Stimulated activated CD8-positive, alpha-beta memory T cell treated with anti-CD3 and anti-CD28 coated beads, Interleukin-15, amount 100 ng/mL, for 24 hours (primary cell): ENCODE results near the gene PRKAG3.
A peak's percentile ranks its signal among the peaks of the same experiment; 100 is the strongest.
"Not testable (repeated sequence)": the region's sequence is repeated elsewhere in the genome, so short reads cannot be mapped to it uniquely, and the experiment has no call there.

Source experiments
- DNase-seq: peaks from one replicate; pipeline ENCODE4 v3.0.0-alpha.2; 2020; ENCODE audit warnings: low read depth

The PRKAG3 gene

DNA sequence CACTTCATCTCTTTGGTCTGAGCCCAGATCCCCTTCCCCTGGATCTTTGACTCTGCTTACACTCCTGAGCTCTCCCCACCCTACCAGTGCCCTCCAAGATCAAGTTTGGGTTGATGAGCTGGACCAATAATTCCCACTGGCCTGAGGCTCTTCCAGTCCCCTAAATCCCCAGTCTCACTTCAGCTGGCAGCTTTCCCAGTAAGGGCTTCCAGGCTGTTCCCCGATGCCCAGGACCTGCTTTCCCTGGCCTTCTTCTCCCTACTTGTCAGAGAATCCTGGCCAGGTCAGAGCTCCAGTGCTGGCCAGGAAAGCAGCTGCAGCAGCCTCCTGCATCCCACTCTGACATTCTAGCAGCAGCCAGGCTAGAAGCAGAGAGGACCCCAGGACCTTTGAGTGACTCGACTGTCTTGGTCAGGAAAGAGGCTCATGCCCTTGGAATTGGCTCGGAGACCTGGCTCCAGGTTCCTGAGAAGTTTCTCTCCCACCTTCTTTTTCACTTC is 31.5 kb upstream of the PRKAG3 start:
- no peak for DNase-seq

DNA sequence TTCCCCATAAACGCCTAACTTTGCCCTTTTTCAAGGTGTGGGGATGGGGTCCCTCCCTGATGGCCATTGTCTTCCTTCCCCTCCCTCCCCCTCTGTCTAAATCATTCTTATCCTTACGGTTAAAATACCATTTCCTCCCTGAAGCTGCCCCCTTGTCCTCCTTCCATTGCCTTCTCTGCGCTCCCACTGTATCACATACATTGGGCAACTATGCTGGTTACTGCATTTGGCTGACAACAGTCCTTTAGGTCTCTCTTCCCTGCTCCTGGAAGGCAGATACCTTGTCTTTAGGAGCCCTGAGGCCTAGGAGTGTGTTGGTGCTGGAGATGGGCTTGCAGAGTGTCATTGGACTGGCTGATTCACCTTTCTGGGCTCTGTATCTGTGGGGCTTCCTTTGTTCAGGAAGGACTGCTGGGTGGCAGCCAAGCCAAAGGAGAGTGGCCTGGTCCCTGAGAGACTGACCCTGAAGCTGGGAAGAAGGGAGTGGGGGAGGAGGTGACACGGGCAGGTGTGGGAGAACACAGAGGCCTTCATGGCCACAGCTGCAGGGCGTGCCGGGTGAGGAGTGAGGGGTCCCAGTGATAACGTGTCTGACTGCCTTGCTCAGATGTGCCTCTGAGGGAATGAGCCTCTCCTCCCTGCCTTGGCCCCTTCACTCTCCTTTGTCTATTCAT is 30.2 kb upstream of the PRKAG3 start:
- no peak for DNase-seq

DNA sequence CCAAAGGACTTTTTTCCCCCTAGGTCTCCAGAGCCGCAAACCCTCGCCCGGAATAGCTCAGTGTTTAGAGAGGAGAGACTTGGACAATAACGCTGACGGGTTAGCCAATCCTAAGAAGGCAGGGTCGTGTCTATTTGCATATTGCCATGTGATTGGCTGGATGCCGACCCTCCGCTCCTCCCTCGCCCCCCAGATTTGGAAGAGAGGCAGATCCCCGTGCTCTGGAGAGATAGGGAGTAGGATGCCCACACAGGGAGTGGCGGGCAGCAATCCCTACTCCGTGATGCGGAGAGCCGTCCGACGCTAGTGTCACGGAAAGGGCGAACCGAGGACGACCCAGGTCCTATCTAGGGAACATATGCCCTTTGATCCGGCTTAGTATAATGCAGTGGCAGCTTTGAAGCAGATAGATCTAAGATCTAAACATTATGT is 29.4 kb upstream of the PRKAG3 start:
- DNase-seq = no peak

DNA sequence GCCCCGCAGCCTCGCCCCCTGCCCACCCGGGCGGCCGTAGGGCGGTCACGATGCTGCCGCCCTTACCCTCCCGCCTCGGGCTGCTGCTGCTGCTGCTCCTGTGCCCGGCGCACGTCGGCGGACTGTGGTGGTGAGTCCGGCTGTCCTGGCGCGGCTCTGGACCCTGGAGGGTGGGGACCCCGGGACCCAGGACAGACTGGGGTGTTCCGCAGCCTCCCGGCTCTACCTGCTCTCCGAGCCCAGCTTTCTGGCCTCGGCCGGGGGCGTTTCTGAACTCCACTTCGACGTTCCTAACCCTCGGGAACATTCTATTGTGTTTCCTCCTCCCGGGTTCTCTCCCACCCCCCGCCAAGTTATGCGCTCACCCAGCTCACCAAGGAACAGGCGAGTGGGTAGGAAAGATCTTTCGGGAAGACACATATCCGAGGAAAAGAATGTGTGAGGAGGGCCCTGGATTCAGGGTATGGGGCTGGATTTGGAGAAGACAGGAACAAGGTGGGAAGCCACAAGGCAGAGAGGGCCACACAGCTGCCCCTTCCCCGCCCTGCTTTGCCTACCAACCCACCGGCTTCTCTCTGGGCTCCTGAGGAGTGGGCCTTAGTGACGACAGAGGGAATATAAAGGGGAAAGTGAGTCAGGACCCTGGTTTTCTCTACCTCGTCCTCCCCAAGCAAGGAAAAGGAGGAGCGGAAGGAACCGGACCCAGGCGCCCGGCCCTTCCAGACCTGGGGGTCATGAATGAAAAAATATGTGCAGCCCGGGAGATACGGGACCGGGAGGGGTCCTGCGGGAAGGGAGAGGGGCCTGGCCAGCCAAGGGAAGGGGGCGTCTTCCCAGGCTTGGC is 28.6 kb upstream of the PRKAG3 start:
- no peak for DNase-seq

DNA sequence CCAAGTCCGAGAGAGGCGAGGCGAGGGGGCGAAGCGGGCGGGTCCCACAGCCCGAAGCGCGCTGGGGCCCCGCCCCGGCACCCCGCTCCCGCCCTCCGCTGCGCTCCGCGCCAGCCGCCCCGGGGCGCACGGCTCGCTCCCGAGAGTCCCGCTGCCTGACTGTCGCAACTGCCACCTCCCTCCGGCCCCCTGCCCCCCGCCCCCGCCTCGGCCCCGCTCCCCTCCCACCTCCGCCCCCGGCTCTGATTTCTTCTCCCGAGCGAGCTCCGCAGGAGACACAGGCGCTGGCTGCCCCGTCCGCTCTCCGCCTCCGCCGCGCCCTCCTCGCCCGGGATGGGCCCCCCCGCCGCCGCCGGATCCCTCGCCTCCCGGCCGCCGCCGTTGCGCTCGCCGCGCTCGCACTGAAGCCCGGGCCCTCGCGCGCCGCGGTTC is 28.0 kb upstream of the PRKAG3 start, which contains the start of gene WNT6:
Gene WNT6, plus strand, starts transcription at position 250 of the 432 bp plus-strand sequence. CDS start 233 bp downstream, outside the sequence.
- no peak for DNase-seq

DNA sequence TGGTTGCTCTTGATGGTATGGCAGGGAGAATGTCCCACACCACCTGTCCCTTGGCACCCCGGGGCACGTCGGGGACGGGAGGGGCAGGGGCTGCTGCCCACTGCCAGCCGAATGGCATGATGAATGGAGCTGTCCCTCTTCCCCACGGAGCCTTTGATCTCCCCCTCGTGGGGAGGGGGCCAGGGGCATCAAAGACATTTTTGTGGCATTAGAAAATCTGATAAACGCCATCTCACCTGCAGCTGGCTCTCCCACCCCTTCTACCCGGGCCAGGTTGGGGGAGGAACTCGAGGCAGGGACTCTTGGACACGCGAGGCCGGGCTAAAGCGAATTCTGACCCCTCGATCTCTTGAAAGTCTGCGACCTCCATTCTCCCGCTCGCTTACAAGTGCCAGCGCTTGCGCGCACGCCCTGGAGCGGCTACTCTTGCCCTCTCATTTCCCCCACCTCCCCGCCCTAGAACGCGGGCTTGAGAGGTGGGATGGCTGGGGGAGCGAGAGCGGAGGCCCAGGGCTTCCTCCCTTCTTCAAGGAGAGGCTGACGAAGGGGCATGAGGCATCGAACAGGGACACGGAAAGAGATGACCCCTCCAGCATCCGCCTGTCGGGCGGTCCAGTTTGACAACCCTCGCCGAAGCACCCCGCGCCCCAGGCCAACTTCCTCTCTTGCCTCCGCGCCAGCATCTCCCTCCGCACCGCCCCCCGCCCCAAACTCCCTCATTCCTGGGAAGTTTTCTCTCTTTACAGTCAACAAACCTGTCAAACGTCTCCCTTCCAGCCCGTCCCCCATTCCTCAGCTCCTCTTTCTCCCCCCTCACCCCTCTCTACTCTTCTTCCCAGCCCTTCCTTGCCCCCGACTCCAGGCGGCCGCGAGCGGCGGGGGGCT is 27.3 kb upstream of the PRKAG3 start:
- DNase-seq = no peak

DNA sequence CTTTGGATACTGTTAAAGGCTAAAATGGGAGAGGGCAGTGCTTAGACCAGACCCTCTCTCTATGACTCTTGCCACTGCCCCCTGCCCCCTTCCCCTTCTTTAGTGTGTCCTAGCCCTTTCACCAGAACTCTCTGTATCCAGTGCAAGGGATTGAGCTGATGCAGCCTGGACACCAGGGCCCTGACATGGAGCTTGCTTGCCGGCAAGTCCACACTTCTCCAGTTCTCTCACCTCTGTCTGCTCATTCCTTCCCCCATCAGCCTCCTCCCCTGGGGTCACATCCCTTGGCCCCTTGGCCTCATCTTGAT is 26.5 kb upstream of the PRKAG3 start:
- DNase-seq = no peak

DNA sequence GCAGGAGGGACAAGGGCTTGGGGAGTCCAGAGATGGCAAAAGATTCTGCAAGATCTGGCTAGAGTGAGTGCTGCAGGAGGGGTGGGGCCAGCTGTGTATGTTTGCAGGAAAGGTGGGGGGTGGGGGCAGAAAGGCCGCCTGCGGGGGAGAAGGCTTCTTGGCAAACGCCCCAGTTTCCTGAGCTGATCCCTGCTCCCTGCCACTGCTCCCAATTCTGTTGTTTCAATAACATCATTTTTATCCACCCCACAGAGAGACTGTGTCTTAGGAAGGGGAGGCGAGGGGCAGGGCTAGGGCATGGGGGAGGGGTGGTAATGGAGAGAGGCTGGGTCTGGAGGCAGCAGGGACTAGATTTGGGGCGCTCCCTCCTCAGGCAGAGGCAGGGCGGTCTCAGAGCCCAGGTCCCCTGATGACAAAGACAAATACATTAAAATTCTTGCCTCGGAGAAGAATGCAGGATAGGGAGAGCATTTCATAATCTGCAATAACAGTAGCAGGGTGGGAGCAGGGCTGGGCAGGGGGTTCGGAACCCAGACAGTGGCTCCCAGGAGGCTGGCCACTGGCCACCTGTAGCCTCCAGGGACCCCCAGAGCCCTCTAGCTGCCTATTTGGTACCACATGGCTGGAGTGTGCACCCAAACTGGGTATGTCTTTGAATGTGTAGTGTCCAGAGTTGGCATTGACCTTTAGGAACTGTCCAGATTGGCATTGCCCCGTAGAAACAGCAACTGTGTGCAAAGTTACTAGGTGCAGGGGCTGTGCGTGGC is 26.0 kb upstream of the PRKAG3 start:
- no peak for DNase-seq

DNA sequence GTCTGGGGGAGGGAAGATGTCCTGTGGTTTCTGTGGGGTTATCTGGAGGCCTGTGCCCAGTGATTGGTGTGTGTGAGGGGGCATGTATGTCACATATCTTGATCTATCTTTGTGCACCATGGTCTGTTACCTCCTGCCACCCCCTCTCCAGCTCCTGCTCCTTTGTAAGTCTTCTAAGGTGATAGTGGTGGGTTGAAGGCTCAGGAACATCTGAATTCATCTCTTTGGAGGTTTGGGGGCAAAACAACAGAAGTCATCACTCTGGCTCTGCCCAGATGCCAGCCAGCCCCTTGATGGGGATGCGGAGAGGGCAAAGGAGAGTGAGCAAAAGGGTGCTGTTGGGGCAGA is 25.3 kb upstream of the PRKAG3 start:
- DNase-seq = no peak

DNA sequence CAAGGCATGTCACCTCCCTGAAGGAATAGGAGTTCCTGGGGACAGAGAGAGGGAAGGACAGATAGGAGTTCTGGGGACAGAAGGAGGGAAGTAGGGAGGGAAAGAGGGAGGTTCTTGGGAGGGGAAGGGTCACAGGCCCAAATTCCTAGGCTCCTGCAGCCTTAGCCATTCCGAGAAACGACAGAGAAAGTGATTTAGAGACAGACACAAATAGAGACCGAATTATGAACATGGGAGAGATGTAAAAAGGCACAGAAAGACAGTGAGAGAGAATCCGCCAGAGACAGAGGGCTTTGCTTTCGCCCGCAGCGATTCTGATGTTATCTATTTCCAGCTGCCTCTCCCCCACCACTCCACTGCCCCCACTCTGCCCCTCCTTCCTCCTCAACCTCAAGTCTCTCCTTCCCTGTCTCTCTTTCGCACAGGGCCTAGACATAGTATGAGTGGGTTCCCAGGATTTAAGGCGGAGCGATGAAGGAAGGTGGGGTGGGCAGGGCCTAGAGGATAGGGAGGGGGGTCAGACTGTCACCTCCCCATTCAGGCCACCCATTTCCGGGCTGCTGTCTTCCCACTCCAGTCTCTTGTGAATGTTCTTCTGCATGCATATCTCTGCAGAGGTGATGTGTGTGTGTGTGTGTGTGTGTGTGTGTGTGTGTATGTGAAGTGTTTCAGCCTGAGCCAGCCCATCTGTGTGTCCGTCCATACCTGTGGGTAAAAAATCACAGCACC is 24.7 kb upstream of the PRKAG3 start:
- no peak for DNase-seq

DNA sequence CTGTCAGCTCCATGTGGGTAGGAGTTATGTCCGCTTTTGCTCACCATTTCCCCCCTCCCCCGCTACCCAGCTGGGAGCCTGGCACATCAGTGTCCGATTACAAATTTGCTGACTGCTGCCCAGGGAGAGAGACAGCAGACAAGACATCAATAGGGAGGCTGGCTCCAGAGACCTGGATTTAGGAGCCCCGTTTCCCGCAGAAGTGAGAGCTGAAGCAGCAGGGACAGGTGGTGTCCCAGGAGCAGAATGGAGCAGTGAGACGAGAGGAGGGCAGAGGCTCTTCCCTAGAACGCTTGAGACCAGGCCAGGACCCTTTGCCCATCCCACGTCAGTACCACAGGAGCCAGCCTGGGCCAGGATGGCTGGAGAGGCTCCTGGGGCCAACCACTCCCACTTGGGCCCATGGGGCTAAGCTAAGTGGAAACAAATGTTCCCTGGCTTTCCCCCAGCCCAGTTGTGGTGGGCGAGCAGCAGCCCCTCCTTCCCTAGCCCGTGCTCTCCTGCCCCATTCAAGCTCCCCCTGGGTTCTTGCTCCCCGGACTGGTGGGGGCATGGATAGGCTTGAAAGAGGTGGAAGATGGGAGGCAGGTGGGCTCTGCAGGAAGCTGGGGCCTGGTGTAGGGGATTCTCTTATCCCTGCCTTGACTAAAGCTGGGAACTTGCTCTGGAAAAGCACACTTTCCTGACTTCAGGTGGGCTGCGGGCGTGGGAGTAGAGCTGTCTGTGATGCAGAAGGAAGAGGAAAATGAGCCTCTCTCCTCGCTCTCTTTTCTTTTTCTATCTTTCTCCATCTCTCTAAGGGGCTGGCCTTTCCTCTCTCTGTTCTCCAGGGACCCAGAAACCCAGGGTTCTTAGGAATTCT is 23.9 kb upstream of the PRKAG3 start:
- DNase-seq = no peak

DNA sequence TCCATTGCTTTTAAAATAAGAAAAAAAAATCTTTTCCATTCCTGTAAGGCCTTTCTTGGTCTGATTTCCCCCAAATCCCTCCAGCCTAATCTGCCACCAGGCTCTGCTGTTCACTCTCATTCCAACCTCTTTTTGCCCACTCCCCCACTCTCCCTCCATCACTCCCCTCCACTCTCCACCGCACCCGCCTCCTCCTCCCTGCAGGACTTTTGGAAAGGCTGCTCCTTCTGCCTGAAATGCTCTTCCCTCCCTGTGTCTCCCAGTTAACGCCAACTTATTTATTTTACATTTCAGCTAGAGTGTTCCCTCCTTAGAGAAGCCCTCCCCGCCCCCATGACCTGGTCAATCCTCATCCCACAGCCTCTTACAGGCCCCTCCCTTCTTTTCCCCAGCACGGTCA is 23.3 kb upstream of the PRKAG3 start:
- DNase-seq = no peak

DNA sequence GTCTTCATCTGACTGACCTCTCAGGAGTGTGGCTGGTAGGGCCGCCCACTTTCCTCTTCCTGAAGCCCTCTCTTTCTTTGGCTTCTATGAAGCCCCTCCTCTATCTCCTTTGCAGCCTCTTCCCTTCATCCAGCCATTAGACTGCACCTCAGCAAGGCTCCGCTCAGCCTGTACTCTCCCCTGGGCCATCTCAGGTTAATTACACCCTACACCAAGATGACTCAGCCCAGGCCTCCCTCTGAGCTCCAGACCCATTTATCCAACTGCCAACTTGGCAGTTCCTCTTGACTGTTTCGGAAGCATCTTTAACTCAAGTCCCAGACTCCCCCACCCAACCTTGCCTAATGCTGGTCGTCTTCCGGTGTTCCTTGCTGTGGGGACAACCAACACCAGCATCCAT is 22.2 kb upstream of the PRKAG3 start:
- no peak for DNase-seq

DNA sequence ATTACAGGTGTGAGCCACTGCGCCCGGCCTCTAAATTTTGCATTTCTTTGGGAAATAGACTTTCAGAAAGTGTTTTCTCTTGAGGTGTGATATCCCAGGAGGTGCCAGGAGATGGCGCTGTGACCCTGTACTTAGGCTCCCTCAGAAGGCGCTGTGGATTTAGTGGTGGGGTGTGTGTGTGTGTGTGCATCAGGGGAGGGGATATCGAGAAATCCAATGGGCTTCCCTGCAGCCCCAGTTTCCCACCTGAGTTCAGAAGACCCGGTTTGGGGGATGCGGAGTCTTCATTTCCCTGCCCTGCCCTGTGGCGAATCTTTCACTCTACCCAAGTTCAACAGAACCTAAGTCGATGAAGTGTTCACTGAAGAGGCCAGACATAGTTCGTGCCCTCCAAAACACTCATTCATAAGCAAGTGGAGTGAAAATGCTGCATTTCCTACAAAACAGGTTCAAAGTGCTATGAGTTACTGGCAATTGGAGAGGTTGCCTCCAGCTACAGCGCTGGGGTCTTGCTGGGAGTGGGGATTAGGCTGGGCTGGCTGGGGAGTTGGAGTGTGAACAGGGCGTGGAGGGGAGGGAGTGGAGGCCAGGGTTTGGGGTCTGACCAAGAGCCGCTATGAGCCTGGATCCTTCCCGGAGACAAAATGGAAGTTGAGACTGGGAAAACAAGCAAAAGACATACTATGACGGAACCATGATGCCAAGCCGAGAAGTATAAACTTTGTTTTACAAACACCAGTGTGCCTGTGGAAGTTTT is 21.5 kb upstream of the PRKAG3 start:
- peak; percentile 46 for DNase-seq

DNA sequence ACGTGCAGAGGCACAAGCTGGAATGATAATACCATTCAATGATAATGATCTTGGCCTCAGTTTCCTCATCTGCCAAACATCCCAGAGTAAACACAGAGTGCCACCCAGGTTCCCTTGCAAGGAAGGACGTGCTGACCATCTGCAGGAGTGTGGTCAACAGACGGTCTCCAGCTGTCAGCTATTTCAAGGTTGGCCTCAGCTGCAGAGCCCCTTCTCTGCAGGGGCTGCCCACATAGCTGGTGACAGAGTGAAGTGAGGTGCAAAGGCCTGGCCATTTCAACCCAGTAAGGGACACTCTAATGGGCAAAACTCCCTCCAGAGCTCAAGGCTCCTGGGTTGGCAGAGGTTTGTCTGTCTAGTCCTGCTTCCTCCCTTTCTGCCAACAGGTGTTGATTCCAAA is 19.7 kb upstream of the PRKAG3 start:
- no peak for DNase-seq

DNA sequence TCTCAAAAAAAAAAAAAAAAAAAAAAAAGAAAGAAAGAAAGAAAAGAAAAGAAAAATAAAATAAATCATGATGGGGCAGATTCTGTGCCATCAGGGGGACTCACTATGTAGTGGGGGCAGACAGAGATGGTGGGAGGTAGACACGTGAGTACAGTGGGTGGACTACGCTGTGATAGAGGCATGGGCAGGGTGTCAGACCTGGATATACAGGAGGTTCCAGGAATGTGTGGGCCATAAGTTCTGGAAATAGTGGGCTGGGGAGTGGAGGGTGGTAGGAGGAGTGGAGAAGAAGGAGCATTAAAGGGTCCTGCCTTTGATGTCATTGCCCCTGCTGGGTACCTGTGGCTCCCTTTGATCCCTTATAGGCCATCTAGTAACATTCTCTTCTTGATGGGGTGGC is 19.2 kb upstream of the PRKAG3 start:
- DNase-seq = no peak

DNA sequence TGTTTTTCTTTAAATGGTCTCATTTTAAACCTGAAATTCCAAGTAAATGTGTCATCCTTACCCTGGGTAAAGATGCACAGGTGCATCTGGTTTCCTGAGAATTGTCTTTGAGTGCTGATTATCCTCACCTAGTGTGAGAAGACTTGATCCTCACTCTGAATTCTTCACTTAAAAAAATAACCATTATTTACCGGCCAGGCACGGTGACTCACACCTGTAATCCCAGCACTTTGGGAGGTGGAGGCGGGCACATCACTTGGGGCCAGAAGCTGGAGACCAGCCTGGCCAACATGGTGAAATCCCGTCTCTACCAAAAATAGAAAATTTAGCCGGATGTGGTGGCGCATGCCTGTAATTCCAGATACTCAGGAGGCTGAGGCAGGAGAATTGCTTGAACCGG is 18.1 kb upstream of the PRKAG3 start:
- no peak for DNase-seq

DNA sequence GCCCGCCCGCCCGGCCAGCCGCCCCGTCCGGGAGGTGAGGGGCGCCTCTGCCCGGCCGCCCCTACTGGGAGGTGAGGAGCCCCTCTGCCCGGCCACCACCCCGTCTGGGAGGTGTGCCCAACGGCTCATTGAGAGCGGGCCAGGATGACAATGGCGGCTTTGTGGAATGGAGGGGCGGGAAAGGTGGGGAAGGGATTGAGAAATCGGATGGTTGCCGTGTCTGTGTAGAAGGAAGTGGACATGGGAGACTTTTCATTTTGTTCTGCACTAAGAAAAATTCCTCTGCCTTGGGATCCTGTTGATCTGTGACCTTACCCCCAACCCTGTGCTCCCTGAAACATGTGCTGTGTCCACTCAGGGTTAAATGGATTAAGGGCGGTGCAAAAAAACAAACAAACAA is 15.4 kb upstream of the PRKAG3 start:
- DNase-seq = not testable (repeated sequence)

DNA sequence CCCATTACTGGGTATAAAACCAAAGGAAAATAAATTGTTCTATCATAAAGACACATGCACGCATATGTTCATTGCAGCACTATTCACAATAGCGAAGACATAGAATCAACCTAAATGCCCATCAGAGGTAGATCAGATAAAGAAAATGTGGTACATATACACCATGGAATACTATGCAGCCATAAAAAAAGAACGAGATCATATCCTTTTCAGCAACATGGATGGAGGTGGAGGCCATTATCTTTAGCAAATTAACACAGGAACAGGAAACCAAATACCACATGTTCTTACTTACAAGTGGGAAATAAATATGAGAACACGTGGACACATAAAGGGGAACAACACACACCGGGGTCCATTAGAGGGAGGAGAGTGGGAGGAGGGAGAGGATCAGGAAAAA is 12.7 kb upstream of the PRKAG3 start:
- not testable (repeated sequence) for DNase-seq
